Transverse colon (tissue), 4 donors: ENCODE data around the gene LRRC19.

Experiments
- EP300 ChIP-seq: sonication (generic); formaldehyde crosslinking; IDR thresholded peaks from one replicate; pipeline ENCODE4 v1.6.1; 2017; ENCODE audit warnings: antibody characterized with exemption, low read depth
- POLR2A ChIP-seq: fragments of 450-650 bp; IDR thresholded peaks from one replicate; pipeline ENCODE4 v1.6.1; 2016; ENCODE audit warnings: antibody characterized with exemption, mild to moderate bottlenecking, moderate library complexity
- POLR2AphosphoS5 ChIP-seq, 3 donors: sonication (generic); formaldehyde crosslinking; IDR thresholded peaks; one replicate each; pipeline ENCODE4 v1.6.1; 2016; ENCODE audit warnings: antibody characterized with exemption in 3 of 3
- TF ChIP-seq, protein P1 (sequence below), 5 experiments: fragments of 200-600 bp in 3 of 5; fragments of 450-650 bp in 2 of 5; sonication (generic) in 3 of 5; IDR thresholded peaks; 1 replicate in 2 of 5; 2 replicates in 3 of 5; pipeline ENCODE4 v1.5.1; 2016 to 2017; ENCODE audit warnings: antibody characterized with exemption in 5 of 5, inconsistent platforms in 3 of 5, mild to moderate bottlenecking in 2 of 5, moderate library complexity in 1 of 5

GRCh38 chr9:27019589-27019988 is 14.1 kb upstream of the LRRC19 start:
- TF ChIP-seq, protein P1, sequence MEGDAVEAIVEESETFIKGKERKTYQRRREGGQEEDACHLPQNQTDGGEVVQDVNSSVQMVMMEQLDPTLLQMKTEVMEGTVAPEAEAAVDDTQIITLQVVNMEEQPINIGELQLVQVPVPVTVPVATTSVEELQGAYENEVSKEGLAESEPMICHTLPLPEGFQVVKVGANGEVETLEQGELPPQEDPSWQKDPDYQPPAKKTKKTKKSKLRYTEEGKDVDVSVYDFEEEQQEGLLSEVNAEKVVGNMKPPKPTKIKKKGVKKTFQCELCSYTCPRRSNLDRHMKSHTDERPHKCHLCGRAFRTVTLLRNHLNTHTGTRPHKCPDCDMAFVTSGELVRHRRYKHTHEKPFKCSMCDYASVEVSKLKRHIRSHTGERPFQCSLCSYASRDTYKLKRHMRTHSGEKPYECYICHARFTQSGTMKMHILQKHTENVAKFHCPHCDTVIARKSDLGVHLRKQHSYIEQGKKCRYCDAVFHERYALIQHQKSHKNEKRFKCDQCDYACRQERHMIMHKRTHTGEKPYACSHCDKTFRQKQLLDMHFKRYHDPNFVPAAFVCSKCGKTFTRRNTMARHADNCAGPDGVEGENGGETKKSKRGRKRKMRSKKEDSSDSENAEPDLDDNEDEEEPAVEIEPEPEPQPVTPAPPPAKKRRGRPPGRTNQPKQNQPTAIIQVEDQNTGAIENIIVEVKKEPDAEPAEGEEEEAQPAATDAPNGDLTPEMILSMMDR (IDR thresholded peaks at IDR 0.05), result no peak
- TF ChIP-seq POLR2A (no peak), EP300 (no peak), POLR2AphosphoS5 (IDR thresholded peaks at IDR 0.05) (no peak)
